ENCODE data around the gene STEAP1B.
A peak's percentile ranks its signal among the peaks of the same experiment; 100 is the strongest.

DNA sequence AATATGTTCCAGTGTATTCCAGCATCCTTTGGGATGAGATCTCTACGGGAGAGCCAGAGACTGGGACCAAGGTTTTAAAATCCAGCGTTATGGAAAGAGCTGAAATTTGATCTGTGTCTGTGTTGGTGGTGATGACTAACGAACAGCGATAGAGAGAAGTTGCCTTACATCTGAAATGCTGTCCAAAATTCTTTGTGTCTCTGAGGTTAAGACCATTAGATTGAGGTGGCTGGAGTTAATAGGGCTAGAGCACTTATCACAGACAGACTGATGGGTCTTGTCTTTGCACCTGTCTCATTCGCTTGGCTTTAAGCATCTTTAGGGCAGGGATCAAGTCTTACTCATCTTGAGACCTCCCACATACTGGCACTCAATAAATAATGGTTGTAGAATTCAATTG lies 102.0 kb downstream of the STEAP1B start:
- peak; percentile 90 for TF ChIP-seq TCF12 (IDR thresholded peaks at IDR 0.05)
- TF ChIP-seq, protein P1, sequence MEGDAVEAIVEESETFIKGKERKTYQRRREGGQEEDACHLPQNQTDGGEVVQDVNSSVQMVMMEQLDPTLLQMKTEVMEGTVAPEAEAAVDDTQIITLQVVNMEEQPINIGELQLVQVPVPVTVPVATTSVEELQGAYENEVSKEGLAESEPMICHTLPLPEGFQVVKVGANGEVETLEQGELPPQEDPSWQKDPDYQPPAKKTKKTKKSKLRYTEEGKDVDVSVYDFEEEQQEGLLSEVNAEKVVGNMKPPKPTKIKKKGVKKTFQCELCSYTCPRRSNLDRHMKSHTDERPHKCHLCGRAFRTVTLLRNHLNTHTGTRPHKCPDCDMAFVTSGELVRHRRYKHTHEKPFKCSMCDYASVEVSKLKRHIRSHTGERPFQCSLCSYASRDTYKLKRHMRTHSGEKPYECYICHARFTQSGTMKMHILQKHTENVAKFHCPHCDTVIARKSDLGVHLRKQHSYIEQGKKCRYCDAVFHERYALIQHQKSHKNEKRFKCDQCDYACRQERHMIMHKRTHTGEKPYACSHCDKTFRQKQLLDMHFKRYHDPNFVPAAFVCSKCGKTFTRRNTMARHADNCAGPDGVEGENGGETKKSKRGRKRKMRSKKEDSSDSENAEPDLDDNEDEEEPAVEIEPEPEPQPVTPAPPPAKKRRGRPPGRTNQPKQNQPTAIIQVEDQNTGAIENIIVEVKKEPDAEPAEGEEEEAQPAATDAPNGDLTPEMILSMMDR (IDR thresholded peaks at IDR 0.05): no peak
- peak; percentile 75 for TF ChIP-seq JUND (IDR thresholded peaks at IDR 0.05)
- peak; percentile 70 for TF ChIP-seq POLR2AphosphoS5 (IDR thresholded peaks at IDR 0.05; ENCODE audit: low read depth, low read length)
- TF ChIP-seq FOXJ3 (CRISPR knock-in tag; IDR thresholded peaks at IDR 0.05): no peak
- TF ChIP-seq EP300 (IDR thresholded peaks at IDR 0.05; ENCODE audit: borderline replicate concordance in 1 of 2, low read depth in 1 of 2, low read length in 1 of 2): peak; percentile 30 to 83; a peak in 2 of 4 replicates
- no peak for TF ChIP-seq RAD21 (IDR thresholded peaks at IDR 0.05; ENCODE audit: low read length)
- no peak for TF ChIP-seq NRF1 (IDR thresholded peaks at IDR 0.05; ENCODE audit: low read depth, low read length)
- TF ChIP-seq CHD2 (IDR thresholded peaks at IDR 0.05; ENCODE audit: low read length, partially characterized antibody): no peak
- peak; percentile 84 for TF ChIP-seq SIN3A (IDR thresholded peaks at IDR 0.05; ENCODE audit: borderline replicate concordance, low read depth, low read length)
- peak; percentile 38 for TF ChIP-seq MAX (IDR thresholded peaks at IDR 0.05; ENCODE audit: low read depth)
- TF ChIP-seq, protein P2, sequence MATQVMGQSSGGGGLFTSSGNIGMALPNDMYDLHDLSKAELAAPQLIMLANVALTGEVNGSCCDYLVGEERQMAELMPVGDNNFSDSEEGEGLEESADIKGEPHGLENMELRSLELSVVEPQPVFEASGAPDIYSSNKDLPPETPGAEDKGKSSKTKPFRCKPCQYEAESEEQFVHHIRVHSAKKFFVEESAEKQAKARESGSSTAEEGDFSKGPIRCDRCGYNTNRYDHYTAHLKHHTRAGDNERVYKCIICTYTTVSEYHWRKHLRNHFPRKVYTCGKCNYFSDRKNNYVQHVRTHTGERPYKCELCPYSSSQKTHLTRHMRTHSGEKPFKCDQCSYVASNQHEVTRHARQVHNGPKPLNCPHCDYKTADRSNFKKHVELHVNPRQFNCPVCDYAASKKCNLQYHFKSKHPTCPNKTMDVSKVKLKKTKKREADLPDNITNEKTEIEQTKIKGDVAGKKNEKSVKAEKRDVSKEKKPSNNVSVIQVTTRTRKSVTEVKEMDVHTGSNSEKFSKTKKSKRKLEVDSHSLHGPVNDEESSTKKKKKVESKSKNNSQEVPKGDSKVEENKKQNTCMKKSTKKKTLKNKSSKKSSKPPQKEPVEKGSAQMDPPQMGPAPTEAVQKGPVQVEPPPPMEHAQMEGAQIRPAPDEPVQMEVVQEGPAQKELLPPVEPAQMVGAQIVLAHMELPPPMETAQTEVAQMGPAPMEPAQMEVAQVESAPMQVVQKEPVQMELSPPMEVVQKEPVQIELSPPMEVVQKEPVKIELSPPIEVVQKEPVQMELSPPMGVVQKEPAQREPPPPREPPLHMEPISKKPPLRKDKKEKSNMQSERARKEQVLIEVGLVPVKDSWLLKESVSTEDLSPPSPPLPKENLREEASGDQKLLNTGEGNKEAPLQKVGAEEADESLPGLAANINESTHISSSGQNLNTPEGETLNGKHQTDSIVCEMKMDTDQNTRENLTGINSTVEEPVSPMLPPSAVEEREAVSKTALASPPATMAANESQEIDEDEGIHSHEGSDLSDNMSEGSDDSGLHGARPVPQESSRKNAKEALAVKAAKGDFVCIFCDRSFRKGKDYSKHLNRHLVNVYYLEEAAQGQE (IDR thresholded peaks at IDR 0.05; ENCODE audit: low read depth, low read length): peak; percentile 77
